Smooth muscle cell of trachea (primary cell): ENCODE results near the gene MTFMT. TPM values are rescaled to one million over a fixed set of nuclear protein-coding genes. Genes with fewer than 3 reads are reported as not detected.

Experiments
- total RNA-seq: library from RNA; depleted of rRNA; stranded (reverse); fragments of >200 nt; gene quantifications from 2 replicates; pipeline ENCODE4 v1.2.1, GENCODE V29; 2014

The MTFMT gene
- total RNA-seq, result 26.6 and 29.1 TPM in 2 replicates

GRCh38 chr15:65028921-65029735 is at the start of gene MTFMT:
MTFMT (minus strand) TSS chr15:65029639; CDS start chr15:65029613, 26 bp downstream.

GRCh38 chr15:65076486-65077290 is 47.2 kb upstream of the MTFMT start, which contains the start of gene KBTBD13:
KBTBD13 (plus strand) TSS chr15:65076746; CDS start chr15:65076816, 70 bp downstream.

GRCh38 chr15:65067645-65068402 is 38.4 kb upstream of the MTFMT start, which contains the start of gene RASL12:
RASL12 (minus strand) TSS chr15:65067991; CDS start chr15:65067835, 156 bp downstream.

GRCh38 chr15:65044724-65045481 is 15.5 kb upstream of the MTFMT start, which contains the start of gene SLC51B:
SLC51B (plus strand) TSS chr15:65045387; CDS start chr15:65050005, 4,618 bp downstream.

GRCh38 chr15:64989416-64990167 is 39.8 kb downstream of the MTFMT start, which contains the start of gene SPG21:
SPG21 (minus strand) TSS chr15:64989914; CDS start chr15:64983569, 6,345 bp downstream.

Other genes with a start within 250 kb of the MTFMT start
- 5.0 and 19.1 TPM in 2 replicates for gene PIF1, start 204.0 kb downstream of the MTFMT start, total RNA-seq
- 56.1 and 107 TPM in 2 replicates for gene PLEKHO2, start 187.7 kb downstream of the MTFMT start, total RNA-seq
- gene ANKDD1A, start 117.7 kb downstream of the MTFMT start, total RNA-seq, result 9.2 and 19.0 TPM in 2 replicates
- gene SPG21, start 39.7 kb downstream of the MTFMT start, total RNA-seq, result 99.6 and 106 TPM in 2 replicates
- gene SLC51B, start 15.7 kb upstream of the MTFMT start, total RNA-seq, result 0.66 and 1.5 TPM in 2 replicates
- 86.5 and 108 TPM in 2 replicates for gene RASL12, start 38.4 kb upstream of the MTFMT start, total RNA-seq
- gene KBTBD13, start 47.1 kb upstream of the MTFMT start, total RNA-seq, result under 0.01 and 0.17 TPM in 2 replicates
- gene UBAP1L, start 85.6 kb upstream of the MTFMT start, total RNA-seq, result 1.5 and 2.0 TPM in 2 replicates
- gene PDCD7, start 104.2 kb upstream of the MTFMT start, total RNA-seq, result 25.3 and 26.1 TPM in 2 replicates
- 28.1 and 61.2 TPM in 2 replicates for gene CLPX, start 155.7 kb upstream of the MTFMT start, total RNA-seq
- gene CILP, start 181.8 kb upstream of the MTFMT start, total RNA-seq, result 0.29 and 5.0 TPM in 2 replicates